Neutrophil (primary cell): ENCODE results near the gene DOCK4.

Source experiments
- H3K27ac ChIP-seq: fragments of 200-600 bp; sonication (generic); 2 replicates; pipeline ENCODE4 v1.5.1; 2016; ENCODE audit warnings: mild to moderate bottlenecking, moderate library complexity
- H3K27me3 ChIP-seq: fragments of 200-600 bp; sonication (generic); 2 replicates; pipeline ENCODE4 v1.6.0; 2016; ENCODE audit warnings: mild to moderate bottlenecking
- H3K36me3 ChIP-seq: fragments of 200-600 bp; sonication (generic); 2 replicates; pipeline ENCODE4 v1.5.1; 2017
- H3K4me1 ChIP-seq, 2 experiments: fragments of 200-600 bp in 1 of 2; sonication (generic) in 1 of 2; 1 replicate in 1 of 2; 2 replicates in 1 of 2; pipeline versions ENCODE4 v1.5.1 to v1.6.1; 2013 to 2016; ENCODE audit warnings: low read depth in 1 of 2, low read length in 1 of 2, mild to moderate bottlenecking in 1 of 2, moderate library complexity in 1 of 2; ENCODE audit not compliant: control insufficient read depth in 1 of 2, insufficient read depth in 1 of 2
- H3K4me3 ChIP-seq, 2 experiments: fragments of 200-600 bp in 1 of 2; sonication (generic) in 1 of 2; 1 replicate in 1 of 2; 2 replicates in 1 of 2; pipeline ENCODE4 v1.5.1; 2013 to 2016; ENCODE audit warnings: low read depth in 1 of 2, low read length in 1 of 2, mild to moderate bottlenecking in 1 of 2, moderate library complexity in 1 of 2
- H3K9me3 ChIP-seq: fragments of 200-600 bp; sonication (generic); 2 replicates; pipeline ENCODE4 v1.5.1; 2016
- TF ChIP-seq, protein P1 (sequence below): fragments of 200-600 bp; sonication (generic); IDR thresholded peaks from 2 replicates; pipeline ENCODE4 v1.5.1; 2016; ENCODE audit warnings: antibody characterized with exemption

Gene DOCK4

DNA sequence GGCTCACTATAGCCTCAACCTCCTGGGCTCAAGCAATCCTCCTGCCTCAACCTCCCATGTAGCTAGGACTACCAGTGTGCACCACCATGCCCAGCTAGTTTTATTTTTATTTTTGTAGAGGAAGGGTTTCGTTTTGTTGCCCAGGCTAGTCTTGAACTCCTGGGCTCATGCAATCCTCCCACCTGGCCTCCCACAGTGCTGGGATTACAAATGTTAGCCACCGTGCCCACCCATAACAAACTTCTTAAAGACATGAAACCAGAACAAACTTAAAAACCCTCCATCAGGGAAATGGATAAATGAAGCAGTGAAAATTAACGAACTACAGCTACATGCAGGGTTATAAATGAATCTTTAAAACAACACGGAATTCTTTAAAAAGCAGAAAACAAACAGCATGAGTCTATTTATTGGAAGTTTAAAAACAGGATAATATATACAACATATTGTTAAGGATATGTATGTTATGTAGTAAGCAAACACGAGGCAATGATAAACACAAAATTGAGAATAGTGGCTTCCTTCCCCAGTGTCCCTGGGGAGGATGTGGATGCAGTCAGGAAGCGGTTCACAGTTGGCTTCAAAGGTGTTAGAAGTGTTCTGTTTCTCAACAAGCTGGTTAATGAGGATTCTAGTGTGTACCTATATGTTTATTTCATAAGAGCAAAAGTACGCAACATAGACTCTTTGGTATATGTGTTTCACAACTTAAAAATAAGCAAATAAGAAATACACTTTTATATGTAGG lies 515.7 kb downstream of the DOCK4 start:
- H3K4me1 ChIP-seq, result no peaks in the 10 kb centered on the region
- TF ChIP-seq, protein P1, sequence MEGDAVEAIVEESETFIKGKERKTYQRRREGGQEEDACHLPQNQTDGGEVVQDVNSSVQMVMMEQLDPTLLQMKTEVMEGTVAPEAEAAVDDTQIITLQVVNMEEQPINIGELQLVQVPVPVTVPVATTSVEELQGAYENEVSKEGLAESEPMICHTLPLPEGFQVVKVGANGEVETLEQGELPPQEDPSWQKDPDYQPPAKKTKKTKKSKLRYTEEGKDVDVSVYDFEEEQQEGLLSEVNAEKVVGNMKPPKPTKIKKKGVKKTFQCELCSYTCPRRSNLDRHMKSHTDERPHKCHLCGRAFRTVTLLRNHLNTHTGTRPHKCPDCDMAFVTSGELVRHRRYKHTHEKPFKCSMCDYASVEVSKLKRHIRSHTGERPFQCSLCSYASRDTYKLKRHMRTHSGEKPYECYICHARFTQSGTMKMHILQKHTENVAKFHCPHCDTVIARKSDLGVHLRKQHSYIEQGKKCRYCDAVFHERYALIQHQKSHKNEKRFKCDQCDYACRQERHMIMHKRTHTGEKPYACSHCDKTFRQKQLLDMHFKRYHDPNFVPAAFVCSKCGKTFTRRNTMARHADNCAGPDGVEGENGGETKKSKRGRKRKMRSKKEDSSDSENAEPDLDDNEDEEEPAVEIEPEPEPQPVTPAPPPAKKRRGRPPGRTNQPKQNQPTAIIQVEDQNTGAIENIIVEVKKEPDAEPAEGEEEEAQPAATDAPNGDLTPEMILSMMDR, result no peak
- no peak overlapping the region for H3K27ac ChIP-seq
- H3K36me3 ChIP-seq, result no peaks in the 10 kb centered on the region
- H3K9me3 ChIP-seq, result no peaks in the 10 kb centered on the region
- H3K27me3 ChIP-seq, result no peaks in the 10 kb centered on the region
- H3K4me3 ChIP-seq, result no peak overlapping the region

DNA sequence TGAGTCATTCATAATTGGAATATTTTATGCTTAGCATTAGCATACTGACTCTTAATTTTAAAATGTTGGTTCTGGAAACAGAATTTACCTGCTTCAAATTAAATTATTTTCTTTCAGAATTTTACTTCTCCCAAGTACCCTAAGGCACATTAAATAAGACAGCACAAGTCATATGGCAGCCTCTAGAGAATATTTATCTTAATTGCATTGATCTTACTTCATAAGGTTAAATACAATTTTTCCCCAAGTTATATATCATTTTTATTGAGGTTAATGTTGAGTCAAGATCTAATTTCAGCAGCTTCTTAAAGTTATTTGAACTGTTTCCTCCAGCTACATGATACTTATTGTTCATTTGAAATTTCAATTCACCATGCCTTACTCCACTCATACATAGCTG lies 520.9 kb downstream of the DOCK4 start:
- Histone ChIP-seq H3K9me3 (no peaks in the 10 kb centered on the region), H3K4me1 (no peaks in the 10 kb centered on the region), H3K27ac (no peak overlapping the region), H3K36me3 (no peaks in the 10 kb centered on the region), H3K4me3 (no peak overlapping the region), H3K27me3 (no peaks in the 10 kb centered on the region)
- TF ChIP-seq, protein P1, result no peak

DNA sequence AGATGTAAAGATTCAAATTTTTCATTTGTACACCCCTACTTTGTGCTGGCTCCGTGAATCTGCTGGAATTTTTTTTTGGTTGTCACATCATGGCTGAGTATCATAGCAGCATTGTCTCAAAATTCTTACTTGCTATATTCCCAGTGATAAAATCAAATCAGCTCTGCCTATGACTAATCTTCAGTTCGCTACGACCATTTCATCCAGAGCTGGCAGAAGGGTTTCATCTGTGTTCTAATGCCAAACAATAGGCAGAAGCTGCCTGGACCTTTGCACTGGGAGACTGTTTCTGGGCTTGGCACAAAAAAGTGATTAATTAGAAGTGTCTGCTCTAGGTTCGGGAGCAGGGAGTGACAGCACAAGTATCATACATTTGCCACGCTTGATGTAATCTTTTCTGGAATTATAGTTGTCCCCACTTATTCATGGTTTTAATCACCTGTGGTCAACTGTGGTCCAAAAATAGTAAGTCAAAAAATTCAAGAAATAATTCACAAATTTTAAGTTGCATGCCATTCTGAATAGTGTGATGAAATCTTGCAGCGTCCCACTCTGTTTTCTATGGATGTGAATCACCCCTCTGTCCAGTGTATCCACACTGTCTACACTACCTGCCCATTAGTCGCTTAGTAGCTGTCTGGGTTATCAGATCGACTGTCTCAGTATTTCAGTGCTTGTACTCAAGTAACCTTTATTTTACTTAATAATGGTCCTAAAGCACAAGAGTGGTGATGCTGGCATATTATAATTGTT lies 523.4 kb downstream of the DOCK4 start:
- Histone ChIP-seq H3K27ac (no peak overlapping the region), H3K4me1 (no peaks in the 10 kb centered on the region), H3K9me3 (no peaks in the 10 kb centered on the region), H3K4me3 (no peak overlapping the region), H3K27me3 (no peaks in the 10 kb centered on the region), H3K36me3 (no peaks in the 10 kb centered on the region)
- TF ChIP-seq, protein P1, result no peak

DNA sequence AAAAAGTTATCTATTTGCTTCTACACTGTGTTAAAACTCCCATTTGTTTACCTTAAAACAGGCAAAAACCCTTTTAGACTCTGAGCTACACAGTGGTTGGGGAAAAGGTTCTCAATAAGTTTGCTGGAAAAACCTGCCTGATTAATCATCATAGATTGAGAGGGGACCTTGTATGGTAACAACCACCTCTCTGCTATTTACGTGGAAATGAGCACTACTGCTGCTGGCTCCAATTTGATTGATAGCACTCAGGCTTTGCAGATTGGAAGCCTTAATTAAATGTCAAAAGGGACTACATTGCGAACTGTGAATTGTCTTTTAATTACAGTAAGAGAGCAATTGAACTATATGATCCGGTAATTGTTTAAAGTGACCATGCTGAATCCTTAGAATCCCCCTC lies 525.0 kb downstream of the DOCK4 start:
- Histone ChIP-seq H3K4me3 (no peak overlapping the region), H3K27me3 (no peaks in the 10 kb centered on the region), H3K36me3 (no peaks in the 10 kb centered on the region), H3K27ac (no peak overlapping the region), H3K4me1 (no peaks in the 10 kb centered on the region), H3K9me3 (no peaks in the 10 kb centered on the region)
- TF ChIP-seq, protein P1, result no peak

DNA sequence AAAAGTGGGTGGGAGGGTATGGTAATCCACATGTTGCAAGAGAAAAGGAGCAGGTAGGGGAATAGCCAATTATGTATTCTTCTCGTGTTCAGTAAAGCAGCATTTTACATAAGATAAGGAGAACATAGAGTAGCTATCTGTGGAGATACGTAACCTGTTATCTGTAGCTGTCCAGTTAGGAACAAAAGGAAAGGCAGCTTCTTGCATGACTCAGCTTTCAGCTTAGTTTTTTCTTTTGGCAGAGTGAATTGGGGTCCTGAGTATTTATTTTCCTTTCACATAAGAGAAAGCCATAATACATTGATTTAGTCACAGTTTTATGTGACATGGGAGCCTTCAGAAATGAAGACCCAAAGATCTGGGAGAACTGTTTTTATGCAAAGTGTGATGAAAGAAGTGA lies 527.2 kb downstream of the DOCK4 start:
- Histone ChIP-seq H3K27ac (no peak overlapping the region), H3K4me1 (no peaks in the 10 kb centered on the region), H3K27me3 (no peaks in the 10 kb centered on the region), H3K4me3 (no peak overlapping the region), H3K36me3 (no peaks in the 10 kb centered on the region), H3K9me3 (no peaks in the 10 kb centered on the region)
- TF ChIP-seq, protein P1, result no peak
